HEK293 (cell line): ENCODE measurements around the gene ZNF883.

Experiments used
- CTCF ChIA-PET: fragments of 350-600 bp; formaldehyde crosslinking; extraction: SDS; loops from one replicate; lab custom pipeline; 2021; ENCODE audit warnings: antibody characterized with exemption; lab: Yijun Ruan, JAX
- POLR2A ChIA-PET: fragments of 300-600 bp; formaldehyde crosslinking; extraction: SDS; loops from one replicate; lab custom pipeline; 2020; ENCODE audit warnings: antibody characterized with exemption, inconsistent platforms; lab: Yijun Ruan, JAX
- H3K27ac ChIP-seq: fragments of 200-500 bp; sonication (Bioruptor generic); 2 replicates; pipeline ENCODE4 v1.5.1; 2014; ENCODE audit warnings: low read depth, low read length, control low read depth, inconsistent platforms; ENCODE audit errors: extremely low read depth
- H3K36me3 ChIP-seq, 2 experiments: fragments of 200-500 bp in 1 of 2; sonication (Bioruptor generic) in 1 of 2; 1 replicate in 1 of 2; 2 replicates in 1 of 2; pipeline ENCODE4 v1.5.1; 2014 to 2017; ENCODE audit warnings: inconsistent platforms in 2 of 2, low read length in 2 of 2; ENCODE audit not compliant: control insufficient read depth in 2 of 2, insufficient read depth in 1 of 2
- H3K4me1 ChIP-seq: fragments of 200-500 bp; sonication (Bioruptor generic); 2 replicates; pipeline ENCODE4 v1.5.1; 2014; ENCODE audit warnings: mild to moderate bottlenecking, low read length, inconsistent platforms; ENCODE audit not compliant: control insufficient read depth, insufficient read depth
- H3K4me3 ChIP-seq: 2 replicates; pipeline ENCODE4 v1.5.1; 2011; ENCODE audit warnings: low read depth, mild to moderate bottlenecking, control low read depth, low read length, moderate library complexity
- H3K9me3 ChIP-seq: fragments of 200-500 bp; sonication (Bioruptor generic); 2 replicates; pipeline ENCODE4 v1.5.1; 2014; ENCODE audit warnings: low read depth, low read length, inconsistent platforms; ENCODE audit not compliant: control insufficient read depth, insufficient read depth
- BCL11B ChIP-seq: fragments of 450-650 bp; formaldehyde crosslinking; IDR thresholded peaks from 2 replicates; pipeline ENCODE4 v1.5.1; 2016; ENCODE audit warnings: low read depth, missing biosample characterization, missing genetic modification characterization
- BCL6B ChIP-seq: fragments of 450-650 bp; formaldehyde crosslinking; IDR thresholded peaks from 2 replicates; pipeline ENCODE4 v1.5.1; 2017; ENCODE audit warnings: missing biosample characterization, missing genetic modification characterization
- FEZF1 ChIP-seq: fragments of 450-650 bp; formaldehyde crosslinking; IDR thresholded peaks from 2 replicates; pipeline ENCODE4 v1.5.1; 2016; ENCODE audit warnings: missing biosample characterization, missing genetic modification characterization
- GFI1B ChIP-seq: fragments of 450-650 bp; formaldehyde crosslinking; IDR thresholded peaks from 2 replicates; pipeline ENCODE4 v1.5.1; 2016; ENCODE audit warnings: missing biosample characterization, missing genetic modification characterization
- GLI2 ChIP-seq: fragments of 450-650 bp; formaldehyde crosslinking; IDR thresholded peaks from 2 replicates; pipeline ENCODE4; 2017; ENCODE audit warnings: missing biosample characterization, missing genetic modification characterization, low read depth, borderline replicate concordance
- HOXA7 ChIP-seq: sonication (generic); formaldehyde crosslinking; IDR thresholded peaks from 2 replicates; pipeline ENCODE4 v1.8.1; 2022; ENCODE audit warnings: missing genetic modification reagents, borderline replicate concordance
- KLF17 ChIP-seq: fragments of 450-650 bp; formaldehyde crosslinking; IDR thresholded peaks from 2 replicates; pipeline ENCODE4 v1.5.1; 2016; ENCODE audit warnings: missing biosample characterization, missing genetic modification characterization
- KLF8 ChIP-seq: fragments of 450-650 bp; formaldehyde crosslinking; IDR thresholded peaks from 2 replicates; pipeline ENCODE4 v1.5.1; 2016; ENCODE audit warnings: missing biosample characterization, missing genetic modification characterization
- PRDM4 ChIP-seq: fragments of 450-650 bp; formaldehyde crosslinking; IDR thresholded peaks from 2 replicates; pipeline ENCODE4 v1.5.1; 2017; ENCODE audit warnings: missing biosample characterization, missing genetic modification characterization
- ZBTB26 ChIP-seq: fragments of 450-650 bp; formaldehyde crosslinking; optimal IDR thresholded peaks from 2 replicates; pipeline ENCODE3; 2016; ENCODE audit warnings: missing biosample characterization, mild to moderate bottlenecking, missing genetic modification characterization
- ZNF112 ChIP-seq: fragments of 450-650 bp; formaldehyde crosslinking; IDR thresholded peaks from 2 replicates; pipeline ENCODE4 v1.5.0; 2017; ENCODE audit warnings: missing biosample characterization, missing genetic modification characterization
- ZNF155 ChIP-seq: fragments of 450-650 bp; formaldehyde crosslinking; IDR thresholded peaks from 2 replicates; pipeline ENCODE4 v1.5.1; 2016; ENCODE audit warnings: missing biosample characterization, missing genetic modification characterization
- ZNF16 ChIP-seq: fragments of 450-650 bp; formaldehyde crosslinking; IDR thresholded peaks from 2 replicates; pipeline ENCODE4 v1.5.1; 2016; ENCODE audit warnings: low read depth, missing biosample characterization, missing genetic modification characterization
- ZNF302 ChIP-seq: fragments of 450-650 bp; formaldehyde crosslinking; IDR thresholded peaks from 2 replicates; pipeline ENCODE4 v1.5.1; 2016; ENCODE audit warnings: missing biosample characterization, missing genetic modification characterization, low read depth
- ZNF335 ChIP-seq: fragments of 450-650 bp; formaldehyde crosslinking; conservative IDR thresholded peaks from 2 replicates; pipeline ENCODE4 v1.5.1; 2016; ENCODE audit warnings: missing biosample characterization, missing genetic modification characterization
- ZNF354C ChIP-seq: fragments of 450-650 bp; formaldehyde crosslinking; IDR thresholded peaks from 2 replicates; pipeline ENCODE4 v1.5.1; 2016; ENCODE audit warnings: missing biosample characterization, missing genetic modification characterization, low read depth, borderline replicate concordance
- ZNF423 ChIP-seq: fragments of 450-650 bp; formaldehyde crosslinking; IDR thresholded peaks from 2 replicates; pipeline ENCODE4 v1.5.1; 2016; ENCODE audit warnings: missing biosample characterization, missing genetic modification characterization
- ZNF514 ChIP-seq: fragments of 450-650 bp; formaldehyde crosslinking; IDR thresholded peaks from 2 replicates; pipeline ENCODE4 v1.5.1; 2016; ENCODE audit warnings: missing biosample characterization, missing genetic modification characterization
- ZNF600 ChIP-seq: fragments of 450-650 bp; formaldehyde crosslinking; IDR thresholded peaks from 2 replicates; pipeline ENCODE4 v1.5.1; 2016; ENCODE audit warnings: missing biosample characterization, missing genetic modification characterization
- ZNF664 ChIP-seq: fragments of 450-650 bp; formaldehyde crosslinking; IDR thresholded peaks from 2 replicates; pipeline ENCODE4 v1.5.1; 2016; ENCODE audit warnings: missing biosample characterization, missing genetic modification characterization
- ZNF677 ChIP-seq: fragments of 450-650 bp; IDR thresholded peaks from 2 replicates; pipeline ENCODE4 v1.5.0; 2018; ENCODE audit warnings: missing biosample characterization, mild to moderate bottlenecking, missing genetic modification characterization, moderate library complexity
- ZNF707 ChIP-seq: fragments of 450-650 bp; formaldehyde crosslinking; IDR thresholded peaks from 2 replicates; pipeline ENCODE4 v1.5.1; 2016; ENCODE audit warnings: missing biosample characterization, missing genetic modification characterization
- ZNF747 ChIP-seq: fragments of 450-650 bp; formaldehyde crosslinking; IDR thresholded peaks from 2 replicates; pipeline ENCODE4 v1.5.1; 2016; ENCODE audit warnings: missing biosample characterization, missing genetic modification characterization
- ZSCAN16 ChIP-seq: fragments of 450-650 bp; formaldehyde crosslinking; IDR thresholded peaks from 2 replicates; pipeline ENCODE4 v1.5.1; 2016; ENCODE audit warnings: missing biosample characterization, missing genetic modification characterization
- TF ChIP-seq, protein P1 (sequence below): fragments of 450-650 bp; formaldehyde crosslinking; IDR thresholded peaks from 2 replicates; pipeline ENCODE4 v1.5.1; 2016; ENCODE audit warnings: missing biosample characterization, missing genetic modification characterization
- TF ChIP-seq, protein P2 (sequence below): fragments of 450-650 bp; formaldehyde crosslinking; IDR thresholded peaks from 2 replicates; pipeline ENCODE4 v1.5.1; 2016; ENCODE audit warnings: missing biosample characterization, missing genetic modification characterization

ZNF883 gene

DNA sequence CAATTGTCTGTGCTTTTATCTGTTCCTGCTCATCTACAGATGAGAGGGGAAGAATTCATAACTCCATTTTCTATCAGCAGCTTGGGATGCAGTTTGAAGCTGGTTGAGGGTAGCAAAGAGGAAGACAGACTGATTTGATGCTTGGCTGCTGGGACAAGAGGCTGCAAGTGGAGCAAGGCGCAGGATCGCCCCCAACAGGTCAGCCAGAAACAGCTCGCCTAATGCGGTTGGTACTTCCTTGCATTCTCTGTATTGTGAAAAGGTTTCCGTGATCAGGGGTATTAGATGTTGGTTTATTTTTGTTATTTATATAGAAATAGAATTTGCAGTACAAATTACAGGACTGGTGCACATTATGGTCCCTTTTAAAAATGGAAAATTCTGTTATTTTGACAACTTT, 40.6 kb downstream of the ZNF883 start:
- Histone ChIP-seq H3K9me3 (no peaks in the 10 kb centered on the region), H3K4me1 (no peaks in the 10 kb centered on the region), H3K36me3 (no peaks in the 10 kb centered on the region), H3K27ac (no peak overlapping the region), H3K4me3 (no peak overlapping the region)
- TF ChIP-seq FEZF1 (tag by site-specific recombination) (no peak), ZNF664 (tag by site-specific recombination) (no peak), ZNF677 (tag by site-specific recombination) (no peak), ZBTB26 (no peak), BCL11B (no peak), ZNF600 (tag by site-specific recombination) (no peak), ZNF354C (tag by site-specific recombination) (no peak), ZNF16 (tag by site-specific recombination) (no peak), ZNF112 (tag by site-specific recombination) (no peak), ZNF747 (tag by site-specific recombination) (no peak), PRDM4 (no peak), ZNF335 (tag by site-specific recombination) (no peak), ZSCAN16 (no peak)
- TF ChIP-seq, protein P1, sequence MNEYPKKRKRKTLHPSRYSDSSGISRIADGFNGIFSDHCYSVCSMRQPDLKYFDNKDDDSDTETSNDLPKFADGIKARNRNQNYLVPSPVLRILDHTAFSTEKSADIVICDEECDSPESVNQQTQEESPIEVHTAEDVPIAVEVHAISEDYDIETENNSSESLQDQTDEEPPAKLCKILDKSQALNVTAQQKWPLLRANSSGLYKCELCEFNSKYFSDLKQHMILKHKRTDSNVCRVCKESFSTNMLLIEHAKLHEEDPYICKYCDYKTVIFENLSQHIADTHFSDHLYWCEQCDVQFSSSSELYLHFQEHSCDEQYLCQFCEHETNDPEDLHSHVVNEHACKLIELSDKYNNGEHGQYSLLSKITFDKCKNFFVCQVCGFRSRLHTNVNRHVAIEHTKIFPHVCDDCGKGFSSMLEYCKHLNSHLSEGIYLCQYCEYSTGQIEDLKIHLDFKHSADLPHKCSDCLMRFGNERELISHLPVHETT (tag by site-specific recombination) = no peak
- ChIA-PET CTCF (interaction anchor here (0.7 to 2.6 kb wide), 4 partner anchors 46 to 141 kb away, joined by 3 to 8 read pairs (median 6); no protein-coding TSS in a partner anchor), POLR2A (no interaction called here)

DNA sequence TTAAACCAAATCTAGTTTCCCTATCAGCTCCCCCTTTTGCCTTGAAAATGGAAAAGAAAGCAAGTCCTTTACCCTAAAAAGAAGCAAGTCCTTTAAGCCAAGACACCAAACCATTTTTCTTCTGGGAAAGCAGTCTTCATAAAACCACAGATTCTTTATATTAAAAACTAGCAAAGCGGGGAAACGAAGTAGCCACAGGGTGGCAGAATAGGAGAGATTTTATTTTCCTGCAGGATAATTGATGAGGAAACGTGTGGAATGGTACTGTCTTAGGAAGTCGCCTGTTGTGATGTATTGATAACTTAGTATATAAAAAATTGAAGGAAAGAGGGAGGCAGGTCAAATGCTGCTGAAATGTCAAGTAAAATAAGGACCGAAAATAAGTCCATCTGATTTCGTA, 41.1 kb downstream of the ZNF883 start:
- H3K4me1 ChIP-seq = no peaks in the 10 kb centered on the region
- H3K36me3 ChIP-seq = no peaks in the 10 kb centered on the region
- no peak for TF ChIP-seq ZNF423
- no peak for TF ChIP-seq ZNF514
- TF ChIP-seq BCL6B = no peak
- TF ChIP-seq KLF17 (tag by site-specific recombination) = no peak
- TF ChIP-seq ZNF707 = no peak
- TF ChIP-seq FEZF1 (tag by site-specific recombination) = no peak
- TF ChIP-seq GLI2 (tag by site-specific recombination) = no peak
- no peak for TF ChIP-seq KLF8 (tag by site-specific recombination)
- TF ChIP-seq ZNF302 (tag by site-specific recombination) = no peak
- no peak for TF ChIP-seq HOXA7 (CRISPR knock-in tag)
- no peak for TF ChIP-seq ZNF155
- no peak for TF ChIP-seq GFI1B
- TF ChIP-seq, protein P2, sequence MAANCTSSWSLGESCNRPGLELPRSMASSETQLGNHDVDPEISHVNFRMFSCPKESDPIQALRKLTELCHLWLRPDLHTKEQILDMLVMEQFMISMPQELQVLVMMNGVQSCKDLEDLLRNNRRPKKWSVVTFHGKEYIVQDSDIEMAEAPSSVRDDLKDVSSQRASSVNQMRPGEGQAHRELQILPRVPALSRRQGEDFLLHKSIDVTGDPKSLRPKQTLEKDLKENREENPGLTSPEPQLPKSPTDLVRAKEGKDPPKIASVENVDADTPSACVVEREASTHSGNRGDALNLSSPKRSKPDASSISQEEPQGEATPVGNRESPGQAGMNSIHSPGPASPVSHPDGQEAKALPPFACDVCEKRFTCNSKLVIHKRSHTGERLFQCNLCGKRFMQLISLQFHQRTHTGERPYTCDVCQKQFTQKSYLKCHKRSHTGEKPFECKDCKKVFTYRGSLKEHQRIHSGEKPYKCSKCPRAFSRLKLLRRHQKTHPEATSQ (tag by site-specific recombination) = no peak
- TF ChIP-seq, all 188 proteins: peak for 0
- H3K4me3 ChIP-seq = no peak overlapping the region
- ChIA-PET POLR2A (no interaction called here), CTCF (interaction anchor here (0.7 to 2.6 kb wide), 5 partner anchors 14 to 231 kb away, joined by 3 to 8 read pairs (median 6); no protein-coding TSS in a partner anchor)
- H3K27ac ChIP-seq = no peak overlapping the region
- no peaks in the 10 kb centered on the region for H3K9me3 ChIP-seq
